CD4-positive, alpha-beta T cell treated with Interleukin-10 for 1 hour (primary cell): ENCODE measurements around the gene MLLT1.

Experiments
- DNase-seq: peaks from one replicate; pipeline ENCODE4 v3.0.0-alpha.2; 2020

The MLLT1 gene

GRCh38 chr19:6233827-6234511, 45.8 kb downstream of the MLLT1 start:
- DNase-seq = no peak

GRCh38 chr19:6233056-6233826, 46.5 kb downstream of the MLLT1 start:
- DNase-seq = no peak

DNA sequence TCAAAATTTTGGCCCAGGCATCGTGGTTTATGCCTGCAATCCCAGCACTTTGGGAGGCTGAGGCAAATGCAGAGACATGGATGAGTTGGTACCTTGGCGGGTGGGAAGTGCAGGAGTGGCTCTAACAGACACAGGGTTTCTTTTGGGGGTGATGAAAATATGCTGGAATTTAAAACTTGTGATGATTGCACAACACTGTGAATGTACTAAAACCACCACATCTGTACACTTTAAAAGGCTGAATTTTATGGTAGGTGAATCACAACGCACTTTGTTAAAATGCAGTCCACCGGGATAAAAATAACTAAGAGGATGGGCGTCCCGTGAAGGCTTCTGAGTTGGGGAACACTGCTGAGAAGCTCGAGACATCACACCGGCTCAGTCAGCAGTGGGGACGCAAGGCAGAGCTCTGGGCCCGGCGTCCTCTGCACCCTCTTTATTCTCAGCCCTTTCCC, 47.1 kb downstream of the MLLT1 start:
- DNase-seq = no peak

GRCh38 chr19:6230991-6231448, 48.8 kb downstream of the MLLT1 start:
- DNase-seq = no peak

DNA sequence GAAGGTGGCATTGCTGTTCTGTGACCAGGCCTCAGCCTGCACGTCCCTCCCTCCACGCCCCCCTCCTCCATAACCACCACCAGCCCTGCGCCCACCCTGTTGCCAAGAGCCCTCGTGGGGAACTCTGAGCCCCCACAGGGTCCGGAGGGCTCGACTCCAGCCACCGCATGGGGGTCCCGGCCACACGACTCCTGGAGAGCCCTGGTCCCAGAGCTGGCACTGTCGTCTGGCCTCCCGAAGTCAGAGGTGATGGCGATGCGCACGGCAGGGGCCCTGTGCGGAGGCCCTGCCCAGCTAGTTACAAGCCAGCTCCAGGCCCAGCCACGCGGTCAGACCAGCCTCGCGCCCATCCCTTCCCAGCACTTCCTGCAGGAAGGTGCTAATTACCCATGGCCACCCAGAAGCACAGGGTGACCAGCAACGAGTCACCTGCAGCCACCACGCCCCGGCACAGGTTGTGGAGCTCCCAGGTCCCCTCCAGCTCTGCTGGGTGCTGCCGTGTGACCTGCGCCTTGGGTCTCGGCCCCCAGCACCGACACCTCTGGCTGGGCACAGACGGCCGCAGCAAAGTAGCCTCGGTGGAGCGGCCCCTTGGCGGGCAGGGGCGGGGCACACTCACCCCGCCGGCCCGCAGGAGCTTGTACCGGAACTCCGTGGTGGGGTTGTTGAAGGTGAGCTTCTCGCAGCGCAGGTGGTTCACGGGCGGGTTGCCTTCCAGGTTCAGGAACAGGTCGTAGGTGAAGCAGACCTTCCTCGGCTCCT, 49.6 kb downstream of the MLLT1 start:
- no peak for DNase-seq

DNA sequence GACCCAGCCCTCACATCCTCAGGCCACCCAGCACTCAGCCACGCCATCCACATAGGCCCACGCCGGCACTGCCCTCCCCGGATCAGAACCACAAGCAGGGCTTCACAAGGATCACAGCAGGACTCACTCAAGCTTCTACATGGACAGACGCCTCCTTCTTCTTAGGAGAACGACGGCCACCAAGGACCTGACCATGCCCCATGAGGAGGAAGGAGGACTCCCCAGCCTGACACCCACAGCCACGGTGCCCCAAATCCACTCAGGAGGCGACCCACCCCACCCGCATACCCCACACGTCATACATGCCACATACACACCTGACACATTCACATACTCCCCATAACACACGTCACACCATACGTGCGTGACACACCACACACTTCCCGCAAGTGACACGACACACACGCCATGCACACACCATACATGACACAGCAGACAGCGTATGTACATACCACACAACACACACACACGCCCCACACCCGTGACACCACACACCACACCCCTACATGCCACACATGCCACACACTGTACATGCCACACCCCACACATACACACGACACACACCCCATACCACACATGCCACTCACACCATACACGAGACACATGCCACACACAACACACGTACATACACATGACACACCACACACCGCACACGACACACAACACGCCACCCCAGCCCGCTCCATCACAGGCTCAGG, 50.4 kb downstream of the MLLT1 start:
- no peak for DNase-seq

- DNase-seq = no peak
Measured at GRCh38 chr19:6228551-6229215, 51.1 kb downstream of the MLLT1 start.

- DNase-seq = no peak
Measured at GRCh38 chr19:6227936-6228325, 51.8 kb downstream of the MLLT1 start.

DNA sequence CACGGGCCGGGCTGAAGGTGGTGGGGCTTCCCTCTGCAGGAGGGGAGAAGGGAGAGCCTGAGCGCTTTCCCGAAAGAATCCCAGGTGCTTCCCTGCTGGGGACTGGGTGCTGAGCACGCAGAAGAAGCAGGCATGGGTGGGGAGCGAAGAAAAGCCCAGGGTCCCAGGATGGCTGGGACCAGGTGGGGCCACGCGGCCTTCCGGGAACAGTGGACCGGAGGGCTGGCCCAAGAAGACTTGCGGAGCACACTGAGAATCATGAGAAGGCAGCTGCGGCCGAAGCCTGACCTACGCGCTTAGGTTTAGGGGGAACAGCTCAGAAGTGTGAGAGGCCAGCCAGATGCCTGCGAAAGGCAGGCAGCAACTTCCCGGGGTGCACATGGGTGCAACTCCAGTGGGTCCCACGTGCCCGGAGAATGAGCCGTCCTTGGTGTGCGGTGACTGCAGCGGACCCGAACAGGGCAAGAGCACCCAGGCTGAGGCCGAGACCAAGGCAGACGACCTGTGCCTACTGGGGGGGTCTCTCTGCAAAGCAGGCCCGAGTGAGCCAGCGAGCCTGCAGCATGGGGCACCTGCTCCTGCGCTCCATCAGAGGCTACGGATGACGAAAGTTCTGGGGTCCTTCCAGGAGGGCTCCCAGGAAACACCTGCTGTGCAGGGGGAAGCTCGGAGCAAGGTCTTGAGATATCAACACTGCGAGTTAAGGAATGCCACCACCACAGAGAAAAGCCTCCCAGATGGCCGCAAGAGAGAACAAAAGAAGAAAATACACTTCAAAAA, 52.4 kb downstream of the MLLT1 start:
- no peak for DNase-seq

- DNase-seq = no peak
Measured at GRCh38 chr19:6226444-6227155, 53.2 kb downstream of the MLLT1 start.

DNA sequence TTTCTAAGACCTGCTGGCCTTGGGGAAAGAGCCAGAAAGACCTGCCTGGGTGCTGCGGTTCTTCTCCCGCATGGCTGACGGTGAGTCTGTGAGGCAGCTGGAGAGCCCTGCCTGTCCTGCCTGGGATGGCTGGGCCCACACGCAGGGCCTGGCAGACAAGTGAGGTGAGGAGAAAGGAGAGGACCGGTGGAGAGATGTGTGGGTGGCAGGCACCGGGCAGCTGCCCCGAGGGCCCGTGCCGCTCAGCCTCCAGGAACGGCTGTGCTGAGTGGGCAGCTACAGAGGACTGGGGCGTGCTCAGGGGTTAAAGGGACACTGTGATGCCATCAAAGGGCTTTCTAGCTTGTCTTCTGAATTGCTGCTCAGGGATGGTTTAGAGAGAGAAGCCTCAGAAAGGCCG, 53.8 kb downstream of the MLLT1 start:
- no peak for DNase-seq

DNA sequence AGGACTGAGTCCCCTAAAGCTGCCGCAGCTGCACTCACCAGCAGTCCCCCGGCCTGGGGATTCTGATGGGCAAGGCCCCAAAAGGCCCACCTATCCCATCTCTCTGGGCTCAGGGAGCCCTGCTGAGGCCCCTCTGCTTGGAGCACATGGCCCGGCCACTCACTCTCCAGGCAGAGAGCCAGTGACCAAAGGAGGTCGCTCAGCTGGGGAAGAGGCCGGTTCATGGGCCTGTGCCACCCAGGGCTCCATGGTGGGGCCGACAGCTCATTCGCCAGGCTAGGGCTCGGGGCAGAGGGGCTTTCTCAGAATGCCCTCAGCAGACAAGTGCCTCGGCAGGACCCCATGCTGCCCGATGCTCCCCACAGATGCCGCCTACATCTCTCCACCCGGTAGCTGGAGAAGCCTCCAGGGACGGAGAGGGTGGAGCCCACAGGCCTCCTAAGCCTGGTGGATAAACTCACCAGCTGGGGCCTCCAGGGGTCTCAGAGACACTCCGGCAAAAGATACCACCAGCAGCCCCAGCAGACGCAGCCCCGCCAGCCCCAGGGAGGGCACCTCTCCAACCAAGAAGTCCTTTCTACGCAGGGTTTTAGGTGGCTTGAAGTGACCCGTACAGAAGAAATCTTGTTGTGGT, 54.4 kb downstream of the MLLT1 start:
- no peak for DNase-seq

DNA sequence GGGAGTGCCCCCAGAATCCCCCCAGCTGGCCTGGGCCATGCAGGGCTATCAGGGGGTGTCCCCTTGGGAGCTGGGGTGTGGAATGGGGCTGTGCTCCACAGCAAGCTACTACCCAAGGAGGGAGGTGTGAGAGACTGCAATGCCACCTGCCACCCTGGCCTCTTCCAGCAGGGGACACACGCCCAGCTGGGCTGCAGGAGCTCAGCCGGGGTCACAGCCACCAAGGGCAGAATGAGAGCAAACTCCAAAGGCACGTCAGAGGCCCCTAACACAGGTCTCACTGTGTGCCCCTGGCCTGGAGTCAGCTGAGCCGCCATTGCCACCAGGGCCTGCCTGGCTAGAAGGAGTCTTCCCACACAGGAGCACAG, 55.5 kb downstream of the MLLT1 start:
- no peak for DNase-seq

DNA sequence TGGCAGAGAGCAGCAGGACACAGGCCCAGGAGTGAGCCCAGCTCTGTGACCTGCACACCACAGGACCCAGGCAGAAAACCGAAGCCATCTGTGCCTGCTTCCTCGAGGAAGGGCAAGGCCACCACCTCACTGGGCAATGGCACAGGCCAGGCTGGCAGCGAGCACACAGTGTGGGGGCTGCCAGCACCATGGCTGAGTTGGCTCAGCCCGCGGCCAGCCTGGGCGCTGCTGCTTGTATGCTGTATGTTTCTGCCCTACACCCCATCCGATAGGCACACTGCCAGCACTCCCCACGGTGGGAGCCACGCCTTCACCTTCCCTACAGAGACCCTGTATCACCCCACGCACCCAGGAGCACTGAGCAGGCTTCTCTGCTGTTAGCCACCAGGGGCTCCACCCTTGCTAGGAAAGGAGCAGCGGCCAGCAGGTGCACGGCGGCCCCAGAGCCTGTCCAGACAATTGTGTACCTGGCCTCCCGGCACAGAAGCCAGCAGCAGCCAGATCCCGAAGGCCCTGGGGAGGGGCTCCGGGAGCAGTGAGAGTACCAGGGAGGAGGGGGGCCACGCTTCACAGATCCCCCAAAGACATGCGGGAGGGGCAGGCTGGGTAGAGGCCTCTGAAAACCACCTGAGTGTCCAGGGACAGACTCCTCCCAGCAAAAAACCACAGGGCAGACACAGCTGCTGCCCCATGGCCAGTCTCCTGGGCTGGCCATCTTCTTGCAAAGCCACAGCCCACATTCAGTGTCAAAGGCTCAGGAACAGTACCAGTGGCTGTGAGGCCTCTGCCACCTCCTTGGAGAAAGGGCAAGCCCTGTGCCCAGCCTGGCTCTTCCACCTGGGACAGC, 56.1 kb downstream of the MLLT1 start:
- DNase-seq = no peak

DNA sequence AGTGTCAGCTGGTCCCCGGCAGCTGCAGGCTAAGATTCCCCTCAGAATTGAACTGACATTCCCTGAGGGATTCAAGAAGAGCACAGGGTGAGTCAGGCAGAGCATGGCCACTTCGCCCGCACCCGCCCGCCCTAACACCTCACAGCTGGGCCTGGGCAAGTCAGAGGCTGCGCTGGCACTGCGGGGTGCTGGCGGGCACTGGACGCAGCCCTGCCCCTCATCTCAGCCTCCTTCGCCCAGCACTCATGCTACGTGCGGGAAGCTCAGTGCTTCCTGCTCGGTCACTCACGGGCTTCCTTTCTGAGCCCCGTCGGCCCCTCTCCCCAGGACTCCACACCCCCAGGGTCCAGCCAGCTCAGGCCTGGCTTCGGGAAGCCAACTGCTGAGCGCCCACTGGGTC, 56.9 kb downstream of the MLLT1 start:
- no peak for DNase-seq

DNA sequence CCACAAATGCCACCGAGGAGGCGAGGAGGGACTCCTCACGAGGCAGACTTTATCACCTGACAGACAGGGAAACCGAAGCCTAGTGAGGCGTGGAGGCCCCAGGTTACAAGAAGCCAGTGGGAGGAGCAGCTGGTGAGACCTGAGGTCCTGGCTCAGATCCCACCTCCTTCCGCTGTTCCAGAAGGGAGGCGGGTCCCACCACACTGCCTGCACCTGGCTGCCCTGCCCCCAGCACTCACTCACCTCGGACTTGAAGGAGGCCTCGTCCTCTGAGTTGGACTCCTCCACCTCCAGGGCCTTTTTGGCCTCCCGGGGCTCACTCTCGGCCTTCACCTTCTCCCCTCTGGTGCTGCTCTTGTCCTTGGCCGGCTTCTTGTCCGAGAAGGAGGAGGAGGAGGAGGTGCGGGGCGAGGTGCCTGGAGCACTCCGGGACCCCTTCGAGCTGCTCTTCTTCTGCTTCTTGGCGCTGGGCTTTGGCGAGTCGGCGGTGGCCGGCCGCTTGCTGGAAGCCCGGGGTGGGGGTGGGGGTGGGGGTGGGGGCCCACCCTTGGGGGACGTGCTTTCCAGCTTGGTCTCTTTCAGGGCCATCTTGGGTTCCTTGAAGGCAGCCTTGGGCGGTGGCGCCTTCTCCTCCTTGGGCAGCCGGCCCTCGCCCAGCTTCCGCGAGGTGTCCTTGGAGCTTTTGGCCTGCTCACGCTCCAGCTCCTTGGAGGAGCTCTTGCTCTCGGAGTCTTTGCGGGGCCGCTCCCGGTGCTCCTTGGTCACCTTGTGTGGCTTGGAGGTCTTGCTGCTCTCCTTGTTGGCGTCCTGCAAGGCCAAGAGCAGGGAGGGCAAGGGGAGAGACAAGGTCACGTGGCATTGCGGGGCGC, 57.7 kb downstream of the MLLT1 start:
- no peak for DNase-seq

- no peak for DNase-seq
Measured at GRCh38 chr19:6221220-6221877, 58.4 kb downstream of the MLLT1 start.
